Nephron progenitor cell (in vitro differentiated cells): ENCODE data around the gene GCNT4.
A peak's percentile ranks its signal among the peaks of the same experiment; 100 is the strongest.

ENCODE experiments used
- DNase-seq: peaks from one replicate; pipeline ENCODE4 v3.0.0; 2021
- H3K27ac Mint-ChIP-seq: 2 replicates; pipeline ENCODE4 v1.8.0; 2021; ENCODE audit warnings: mild to moderate bottlenecking, moderate library complexity, mixed read lengths
- H3K27me3 Mint-ChIP-seq: 2 replicates; pipeline ENCODE4 v1.8.0; 2021; ENCODE audit warnings: mild to moderate bottlenecking, low read depth, mixed read lengths; ENCODE audit not compliant: poor library complexity
- H3K36me3 Mint-ChIP-seq: 2 replicates; pipeline ENCODE4 v1.8.0; 2021; ENCODE audit warnings: low read depth, mixed read lengths
- H3K4me1 Mint-ChIP-seq: 2 replicates; pipeline ENCODE4 v1.8.0; 2021; ENCODE audit warnings: mixed read lengths
- H3K4me3 Mint-ChIP-seq: 2 replicates; pipeline ENCODE4 v1.8.0; 2021; ENCODE audit warnings: mild to moderate bottlenecking, moderate library complexity, mixed read lengths
- H3K9me3 Mint-ChIP-seq: 2 replicates; pipeline ENCODE4 v1.8.0; 2021; ENCODE audit warnings: mild to moderate bottlenecking, moderate library complexity, mixed read lengths
- TF ChIP-seq, protein P1 (sequence below): fragments of 200-600 bp; sonication (generic); IDR thresholded peaks from 2 replicates; pipeline ENCODE4 v1.5.0; 2021; ENCODE audit warnings: antibody characterized with exemption

GCNT4 gene

GRCh38 chr5:75020016-75020656 lies 32.2 kb downstream of the GCNT4 start:
- H3K4me1 Mint-ChIP-seq: peaks cover 4% of the 10 kb centered on the region
- TF ChIP-seq, protein P1, sequence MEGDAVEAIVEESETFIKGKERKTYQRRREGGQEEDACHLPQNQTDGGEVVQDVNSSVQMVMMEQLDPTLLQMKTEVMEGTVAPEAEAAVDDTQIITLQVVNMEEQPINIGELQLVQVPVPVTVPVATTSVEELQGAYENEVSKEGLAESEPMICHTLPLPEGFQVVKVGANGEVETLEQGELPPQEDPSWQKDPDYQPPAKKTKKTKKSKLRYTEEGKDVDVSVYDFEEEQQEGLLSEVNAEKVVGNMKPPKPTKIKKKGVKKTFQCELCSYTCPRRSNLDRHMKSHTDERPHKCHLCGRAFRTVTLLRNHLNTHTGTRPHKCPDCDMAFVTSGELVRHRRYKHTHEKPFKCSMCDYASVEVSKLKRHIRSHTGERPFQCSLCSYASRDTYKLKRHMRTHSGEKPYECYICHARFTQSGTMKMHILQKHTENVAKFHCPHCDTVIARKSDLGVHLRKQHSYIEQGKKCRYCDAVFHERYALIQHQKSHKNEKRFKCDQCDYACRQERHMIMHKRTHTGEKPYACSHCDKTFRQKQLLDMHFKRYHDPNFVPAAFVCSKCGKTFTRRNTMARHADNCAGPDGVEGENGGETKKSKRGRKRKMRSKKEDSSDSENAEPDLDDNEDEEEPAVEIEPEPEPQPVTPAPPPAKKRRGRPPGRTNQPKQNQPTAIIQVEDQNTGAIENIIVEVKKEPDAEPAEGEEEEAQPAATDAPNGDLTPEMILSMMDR: no peak
- no peaks in the 10 kb centered on the region for H3K27me3 Mint-ChIP-seq
- peaks cover 4% of the 10 kb centered on the region for H3K9me3 Mint-ChIP-seq
- H3K27ac Mint-ChIP-seq: no peak overlapping the region
- no peaks in the 10 kb centered on the region for H3K36me3 Mint-ChIP-seq
- no peak overlapping the region for H3K4me3 Mint-ChIP-seq
- no peak for DNase-seq

DNA sequence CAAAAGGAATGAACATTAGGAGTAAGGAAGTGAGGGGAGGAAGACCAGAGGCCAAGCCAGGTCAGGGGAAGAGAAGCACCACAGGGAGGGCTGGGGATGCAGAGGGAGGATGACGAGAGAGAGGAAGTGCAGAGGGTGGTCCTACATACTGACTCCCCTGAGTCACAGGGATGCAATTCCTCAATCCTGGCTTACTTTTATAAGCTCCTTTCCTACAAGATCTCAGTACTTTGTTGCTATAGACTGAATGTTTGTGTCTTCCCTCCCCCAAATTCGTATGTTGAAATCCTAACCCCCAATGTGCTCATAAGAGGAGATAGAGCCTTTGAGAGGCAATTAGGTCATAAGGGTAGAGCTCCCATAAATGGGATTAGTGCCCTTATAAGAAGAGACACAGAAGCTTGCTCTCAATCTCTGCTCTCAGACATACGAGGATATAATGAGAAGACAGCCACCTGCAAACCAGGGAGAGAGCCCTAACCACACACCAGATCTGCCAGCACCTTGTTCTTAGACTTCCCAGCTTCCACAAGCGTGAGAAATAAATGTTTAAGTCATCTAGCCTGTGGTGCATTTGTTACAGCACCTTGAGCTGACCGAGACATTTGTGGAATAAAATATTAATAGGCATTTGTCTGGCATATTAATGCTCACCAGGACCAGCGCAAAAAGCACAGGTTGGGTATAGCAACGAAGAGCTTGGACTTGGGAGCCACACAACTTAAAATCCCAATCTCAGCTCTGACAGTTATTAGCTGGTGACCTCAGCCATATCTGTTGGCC lies 33.4 kb downstream of the GCNT4 start:
- Mint-ChIP-seq H3K27me3 (no peaks in the 10 kb centered on the region), H3K27ac (peak overlapping the region; percentile 8), H3K4me1 (peaks cover 4% of the 10 kb centered on the region), H3K36me3 (no peaks in the 10 kb centered on the region), H3K4me3 (no peak overlapping the region), H3K9me3 (peaks cover 15% of the 10 kb centered on the region)
- no peak for DNase-seq
- TF ChIP-seq, protein P1: no peak

DNA sequence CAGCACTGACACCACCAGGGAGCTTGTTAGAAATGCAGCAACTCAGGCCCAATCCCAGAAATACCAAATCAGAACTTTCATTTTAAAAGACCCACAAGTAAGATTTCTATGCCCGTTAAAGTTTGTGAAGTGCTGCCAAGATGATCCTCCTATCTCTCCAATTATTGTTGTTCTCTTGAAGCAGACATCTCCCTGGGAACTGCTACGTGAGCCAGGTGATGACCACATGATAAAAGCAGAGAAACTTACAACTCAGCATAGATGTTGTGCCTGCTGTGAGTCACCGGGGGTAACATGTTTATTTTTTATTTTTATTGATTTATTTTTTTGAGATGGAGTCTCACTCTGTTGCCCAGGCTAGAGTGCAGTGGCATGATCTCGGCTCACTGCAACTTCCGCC lies 34.4 kb downstream of the GCNT4 start:
- H3K9me3 Mint-ChIP-seq: peaks cover 16% of the 10 kb centered on the region
- no peaks in the 10 kb centered on the region for H3K36me3 Mint-ChIP-seq
- H3K27ac Mint-ChIP-seq: no peak overlapping the region
- H3K27me3 Mint-ChIP-seq: no peaks in the 10 kb centered on the region
- no peak overlapping the region for H3K4me3 Mint-ChIP-seq
- H3K4me1 Mint-ChIP-seq: peaks cover 4% of the 10 kb centered on the region
- TF ChIP-seq, protein P1: no peak
- DNase-seq: no peak

GRCh38 chr5:75016896-75017295 lies 35.5 kb downstream of the GCNT4 start:
- no peak overlapping the region for H3K4me3 Mint-ChIP-seq
- no peak for DNase-seq
- H3K36me3 Mint-ChIP-seq: no peaks in the 10 kb centered on the region
- H3K4me1 Mint-ChIP-seq: peaks cover 4% of the 10 kb centered on the region
- H3K27ac Mint-ChIP-seq: no peak overlapping the region
- no peaks in the 10 kb centered on the region for H3K27me3 Mint-ChIP-seq
- H3K9me3 Mint-ChIP-seq: peaks cover 16% of the 10 kb centered on the region
- TF ChIP-seq, protein P1: no peak

GRCh38 chr5:75012748-75013147 lies 39.6 kb downstream of the GCNT4 start:
- TF ChIP-seq, protein P1: no peak
- H3K27ac Mint-ChIP-seq: no peak overlapping the region
- H3K36me3 Mint-ChIP-seq: no peaks in the 10 kb centered on the region
- H3K4me3 Mint-ChIP-seq: no peak overlapping the region
- H3K9me3 Mint-ChIP-seq: peaks cover 16% of the 10 kb centered on the region
- H3K27me3 Mint-ChIP-seq: no peaks in the 10 kb centered on the region
- peaks cover 5% of the 10 kb centered on the region for H3K4me1 Mint-ChIP-seq
- DNase-seq: no peak
